ENCODE results near the gene SLC17A9.
"Not testable (repeated sequence)": the region's sequence is repeated elsewhere in the genome, so short reads cannot be mapped to it uniquely, and the experiment has no call there.

Gene SLC17A9

GRCh38 chr20:62918831-62919230 lies 33.7 kb upstream of the SLC17A9 start:
- H3K4me3 ChIP-seq (ENCODE audit: low read depth, low read length) = no peak overlapping the region
- DNase-seq (ENCODE audit: low read depth) = no peak

GRCh38 chr20:62920039-62920645 lies 32.4 kb upstream of the SLC17A9 start:
- no peak overlapping the region for H3K4me3 ChIP-seq (ENCODE audit: low read depth, low read length)
- DNase-seq (ENCODE audit: low read depth) = no peak

DNA sequence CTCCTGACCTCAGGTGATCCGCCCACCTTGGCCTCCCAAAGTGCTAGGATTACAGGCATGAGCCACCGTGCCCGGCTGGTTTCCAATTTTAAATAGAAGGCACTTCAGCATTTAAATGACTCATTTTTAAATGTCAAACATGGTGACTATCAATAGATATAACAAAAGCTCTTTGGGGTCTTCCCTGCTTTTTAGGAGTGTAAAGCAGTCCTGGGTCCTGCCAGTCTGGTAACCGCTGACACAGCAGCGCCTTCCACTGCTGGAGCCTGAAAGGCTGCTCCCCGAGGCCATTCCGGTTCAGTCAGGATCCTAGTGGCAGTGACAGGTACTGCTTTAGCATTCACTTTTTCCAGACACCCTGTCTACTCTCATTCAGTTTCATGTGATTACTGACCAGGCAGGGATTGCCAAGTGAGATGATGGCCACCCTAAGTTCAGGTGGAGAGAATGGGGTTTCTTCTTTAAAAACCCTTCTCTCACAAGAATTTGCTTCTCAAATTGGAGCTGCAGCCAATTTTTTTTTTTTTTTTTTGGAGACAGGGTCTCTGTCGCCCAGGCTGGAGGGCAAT lies 31.3 kb upstream of the SLC17A9 start:
- no peak for DNase-seq (ENCODE audit: low read depth)

GRCh38 chr20:62922451-62922921 lies 30.0 kb upstream of the SLC17A9 start:
- no peak overlapping the region for H3K4me3 ChIP-seq (ENCODE audit: low read depth, low read length)
- no peak for DNase-seq (ENCODE audit: low read depth)

More for the DNA sequence above, 31.3 kb upstream of the SLC17A9 start:
- no peak overlapping the region for H3K4me3 ChIP-seq (ENCODE audit: low read depth, low read length)

- DNase-seq (ENCODE audit: low read depth); H3K4me3 ChIP-seq (ENCODE audit: low read depth, low read length): not testable (repeated sequence)
These were observed 29.3 kb upstream of the SLC17A9 start for GRCh38 chr20:62923059-62923668.

DNA sequence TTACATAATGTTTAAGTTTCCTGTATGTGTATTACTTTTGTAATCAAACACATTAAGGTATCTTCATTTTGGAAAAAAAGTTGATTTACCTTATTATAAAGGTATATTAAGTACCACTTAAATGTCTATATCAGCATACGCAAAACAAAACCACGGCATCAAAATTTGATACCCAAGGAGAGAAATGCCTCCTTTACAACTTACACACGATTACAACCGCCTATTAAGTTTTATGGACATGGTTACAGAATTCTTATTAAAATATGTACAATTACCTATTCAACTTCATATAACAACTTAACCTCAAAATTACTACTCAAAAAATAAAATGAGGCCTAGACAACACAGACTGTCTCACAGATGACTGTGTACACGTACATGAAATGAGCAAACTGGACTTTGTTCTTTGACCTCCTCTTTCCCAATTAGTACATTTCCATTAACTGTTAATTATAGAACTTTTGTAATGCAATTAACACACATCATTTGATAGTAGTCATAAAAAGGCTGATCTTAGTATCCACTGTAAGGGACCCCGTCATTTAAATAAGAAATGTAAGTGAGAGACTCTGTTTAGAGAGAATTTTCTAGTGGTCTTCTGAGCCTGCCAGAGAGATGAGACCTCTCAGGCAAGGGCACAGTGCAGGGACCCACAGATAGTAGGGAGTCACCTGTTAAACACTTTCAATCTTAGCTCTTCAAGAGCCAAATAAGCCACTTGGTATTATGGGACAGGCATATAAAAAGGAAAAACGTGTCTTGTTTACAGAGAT lies 28.7 kb upstream of the SLC17A9 start:
- no peak for DNase-seq (ENCODE audit: low read depth)
- peak overlapping the region; percentile 93 for H3K4me3 ChIP-seq (ENCODE audit: low read depth, low read length)

- H3K4me3 ChIP-seq (ENCODE audit: low read depth, low read length) = peak overlapping the region; percentile 93
- no peak for DNase-seq (ENCODE audit: low read depth)
These were observed 27.9 kb upstream of the SLC17A9 start for GRCh38 chr20:62924442-62925075.

- no peak for DNase-seq (ENCODE audit: low read depth)
- H3K4me3 ChIP-seq (ENCODE audit: low read depth, low read length) = peak overlapping the region; percentile 93
These were observed 27.5 kb upstream of the SLC17A9 start for GRCh38 chr20:62925076-62925419.

DNA sequence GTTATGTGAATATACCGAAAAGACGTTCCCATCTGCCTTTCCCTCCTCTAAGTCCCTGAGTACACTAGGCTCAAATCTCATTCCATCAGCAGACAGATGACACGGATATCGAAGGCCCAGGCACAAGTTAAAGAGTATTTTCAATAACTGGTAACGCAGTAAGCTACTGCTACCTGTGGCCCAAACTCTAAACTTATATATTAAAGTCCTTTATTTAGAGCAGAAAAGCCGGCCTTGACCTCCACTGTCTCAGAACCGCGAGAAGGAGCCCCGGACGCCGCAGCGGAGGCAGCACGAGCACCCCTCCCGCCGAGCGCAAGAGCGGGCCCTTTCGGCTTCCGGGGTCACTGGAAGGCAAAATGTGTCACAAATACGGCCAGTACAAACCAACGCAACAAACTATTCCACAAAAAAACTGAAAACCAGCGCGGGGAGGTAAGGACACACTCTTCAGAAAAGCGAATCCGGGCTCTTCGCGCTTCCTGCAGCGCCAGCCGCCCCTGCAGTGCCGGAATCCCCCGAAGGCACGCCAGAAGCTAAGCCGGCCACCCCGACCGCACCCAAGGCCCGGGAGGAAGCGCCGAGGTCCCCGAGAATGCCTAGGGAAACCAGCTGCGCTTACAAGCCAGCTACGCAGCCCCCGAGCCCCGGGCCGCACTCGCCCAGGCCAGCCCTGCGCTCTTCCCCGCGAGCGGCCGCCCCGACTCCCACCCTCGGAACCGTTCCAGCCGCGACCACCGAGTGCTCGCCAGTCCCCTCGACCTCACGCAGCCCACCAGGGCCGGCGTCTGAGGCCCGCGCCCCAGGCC lies 26.9 kb upstream of the SLC17A9 start:
- H3K4me3 ChIP-seq (ENCODE audit: low read depth, low read length) = peak overlapping the region; percentile 93
- no peak for DNase-seq (ENCODE audit: low read depth)

- peak within 1 kb of the TSS; percentile 93 for H3K4me3 ChIP-seq (ENCODE audit: low read depth, low read length)
- DNase-seq (ENCODE audit: low read depth) = peak; percentile 42
These were observed 26.0 kb upstream of the SLC17A9 start, which contains the start of gene DIDO1 for GRCh38 chr20:62926229-62927127. Gene DIDO1 (minus strand): TSS chr20:62926505.

- H3K4me3 ChIP-seq (ENCODE audit: low read depth, low read length) = peak overlapping the region; percentile 93
- DNase-seq (ENCODE audit: low read depth) = no peak
These were observed 25.3 kb upstream of the SLC17A9 start for GRCh38 chr20:62927128-62927705.

DNA sequence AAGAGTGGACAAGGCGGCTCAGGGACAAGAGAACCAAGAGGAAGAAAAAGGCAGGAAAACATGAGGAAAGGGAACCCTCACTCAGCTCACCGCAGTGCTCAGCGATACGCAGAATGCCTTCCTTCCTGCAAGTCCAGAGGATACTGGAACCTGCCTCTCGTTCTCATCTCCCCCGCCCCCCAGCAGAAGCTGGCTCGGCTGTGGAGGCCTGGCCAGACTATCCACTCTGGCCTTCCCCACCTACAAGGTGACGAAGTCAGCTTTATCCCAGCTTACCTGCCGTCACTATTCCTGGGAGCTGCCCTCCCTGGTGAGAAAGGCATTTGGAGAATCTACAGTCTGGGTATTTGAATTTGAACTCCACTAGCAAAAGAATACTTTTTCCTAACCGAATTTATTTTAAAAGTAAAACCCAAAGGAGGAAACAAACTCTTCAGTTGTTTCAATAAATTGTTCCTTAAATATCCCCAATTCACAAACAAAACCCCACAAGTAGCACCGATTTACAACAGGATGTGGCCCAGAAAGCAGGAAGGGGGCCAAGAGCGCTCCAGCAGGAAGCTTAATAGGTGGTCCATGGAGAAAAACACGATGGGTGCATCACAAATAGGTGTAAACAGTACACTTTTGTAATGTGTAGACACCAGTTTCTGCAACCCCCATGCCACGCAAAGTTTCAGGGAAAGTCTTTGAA lies 24.1 kb upstream of the SLC17A9 start:
- DNase-seq (ENCODE audit: low read depth) = no peak
- peak overlapping the region; percentile 45 for H3K4me3 ChIP-seq (ENCODE audit: low read depth, low read length)

DNA sequence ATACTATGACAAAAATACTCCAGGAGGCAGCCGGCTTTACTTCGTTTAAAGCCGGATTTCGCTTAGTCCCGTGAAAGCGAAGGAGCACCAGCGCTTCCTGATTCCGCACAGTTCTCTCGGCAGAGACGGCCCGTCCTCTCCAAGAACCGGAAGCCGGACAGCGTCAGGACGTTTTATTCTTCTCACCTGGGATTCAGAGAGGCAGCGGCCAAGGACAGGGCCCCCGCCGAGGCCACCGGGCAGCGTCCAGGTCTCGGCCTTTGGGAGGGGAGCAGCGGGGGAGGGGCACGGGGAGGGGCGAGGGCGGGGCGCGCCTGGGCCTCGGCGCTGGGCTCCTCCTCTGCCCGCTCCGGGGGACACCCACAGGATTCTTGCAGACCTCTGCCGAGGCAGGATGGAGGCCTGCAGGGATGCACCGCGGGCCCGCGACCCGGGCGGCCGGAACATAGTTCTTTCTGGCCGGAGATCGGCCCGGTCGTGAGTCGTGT lies 23.4 kb upstream of the SLC17A9 start:
- peak overlapping the region; percentile 45 for H3K4me3 ChIP-seq (ENCODE audit: low read depth, low read length)
- DNase-seq (ENCODE audit: low read depth) = no peak

DNA sequence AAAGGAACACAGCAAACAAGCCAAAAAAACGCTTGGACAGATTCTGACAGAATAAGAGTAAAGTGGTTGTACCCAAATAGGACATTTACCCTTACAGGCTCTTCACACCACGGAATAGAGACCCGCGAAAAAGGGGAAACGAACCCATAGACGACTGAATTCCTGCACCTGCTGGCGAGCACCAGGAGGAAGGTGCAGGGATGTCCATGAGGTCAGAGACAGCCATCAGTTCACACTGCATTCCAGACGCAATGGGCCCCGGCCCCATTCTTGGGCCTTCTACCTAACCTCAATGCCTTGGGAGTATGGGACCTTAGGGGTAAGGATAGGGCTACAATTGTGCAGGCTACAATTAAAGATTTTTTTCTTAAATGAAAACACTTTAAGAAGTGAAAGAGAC lies 21.0 kb upstream of the SLC17A9 start:
- DNase-seq (ENCODE audit: low read depth) = no peak
- no peak overlapping the region for H3K4me3 ChIP-seq (ENCODE audit: low read depth, low read length)

DNA sequence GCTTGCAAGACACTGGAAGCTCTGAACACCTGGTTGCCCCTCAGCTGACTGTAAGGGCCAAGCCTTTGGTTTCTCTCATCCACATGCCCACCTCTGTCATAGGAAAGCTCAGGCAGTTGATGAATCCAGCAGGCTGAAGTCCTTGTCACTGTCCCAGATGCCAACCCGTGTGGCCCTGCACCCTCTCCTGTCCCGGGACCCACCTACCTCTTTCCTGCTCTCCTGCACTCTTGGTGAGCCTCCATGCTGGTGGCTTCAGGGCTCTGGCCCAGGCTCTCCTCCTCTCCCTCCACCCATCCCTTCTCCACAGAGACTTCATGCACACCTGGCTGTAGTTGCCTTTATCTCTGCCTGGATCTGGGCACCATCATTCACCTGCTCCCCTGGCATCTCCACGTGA lies 18.5 kb upstream of the SLC17A9 start:
- no peak for DNase-seq (ENCODE audit: low read depth)
- no peak overlapping the region for H3K4me3 ChIP-seq (ENCODE audit: low read depth, low read length)

GRCh38 chr20:62935204-62935967 lies 17.1 kb upstream of the SLC17A9 start:
- H3K4me3 ChIP-seq (ENCODE audit: low read depth, low read length) = no peak overlapping the region
- no peak for DNase-seq (ENCODE audit: low read depth)
